ENCODE data around the gene SCFD2. TPM values are rescaled to one million over a fixed set of nuclear protein-coding genes. Genes with fewer than 3 reads are reported as not detected.

Gene SCFD2
- total and polyA plus RNA-seq, 2 experiments from 2014 or later: 30.7 to 33.2 TPM

- H4K20me1 ChIP-seq (ENCODE audit: insufficient read depth): no peaks in the 10 kb centered on the region
- H3K4me2 ChIP-seq (ENCODE audit: unreplicated experiment): peak overlapping the region; percentile 57
- DNase-seq: peak; percentile 65
- no peaks in the 10 kb centered on the region for H3K9me3 ChIP-seq (ENCODE audit: low read depth)
- no peaks in the 10 kb centered on the region for H3K27me3 ChIP-seq (replicated peaks; ENCODE audit: insufficient read depth)
- peak overlapping the region; percentile 59 for H3K27ac ChIP-seq
- H3K9me2 ChIP-seq (ENCODE audit: insufficient read depth): no peaks in the 10 kb centered on the region
- peak overlapping the region; percentile 33; the same call in 1 of the 2 replicates for H3K4me3 ChIP-seq
- 0 out of 2 replicates have a peak overlapping the region, but pooled peaks have one; percentile 6 for H2AFZ ChIP-seq
- peak overlapping the region; percentile 15; the same call in 1 of the 2 replicates for H3K9ac ChIP-seq
- 40 to 41% methylated on average over 5 of the region's 5 CpGs for WGBS, 2 experiments (ENCODE audit: low coverage in 1 of 2, low lambda C conversion rate in 2 of 2, missing lambda C conversion rate in 2 of 2)
- TF ChIP-seq EZH2 (IDR thresholded peaks at IDR 0.05; ENCODE audit: insufficient read depth, poor library complexity, severe bottlenecking) (no peak), EZH2phosphoT487 (IDR thresholded peaks at IDR 0.05; ENCODE audit: insufficient read depth, low read depth) (no peak)
- peaks cover 19% of the 10 kb centered on the region for H3K4me1 ChIP-seq (ENCODE audit: insufficient read depth)
- no peaks in the 10 kb centered on the region for H3K36me3 ChIP-seq (ENCODE audit: low read depth)
- peaks cover 32% of the 10 kb centered on the region for H3F3A ChIP-seq (ENCODE audit: insufficient read depth)
- H3K79me2 ChIP-seq (ENCODE audit: insufficient read depth): no peaks in the 10 kb centered on the region
- in situ Hi-C loops (cut with MboI): no loop called here
Observed at GRCh38 chr4:52932591-52933470, 433.0 kb downstream of the SCFD2 start.

GRCh38 chr4:52931243-52931642 lies 434.6 kb downstream of the SCFD2 start:
- peaks cover 32% of the 10 kb centered on the region for H3F3A ChIP-seq (ENCODE audit: insufficient read depth)
- H3K4me2 ChIP-seq (ENCODE audit: unreplicated experiment): no peak overlapping the region
- H3K4me3 ChIP-seq: no peak overlapping the region
- H3K79me2 ChIP-seq (ENCODE audit: insufficient read depth): no peaks in the 10 kb centered on the region
- H3K4me1 ChIP-seq (ENCODE audit: insufficient read depth): peaks cover 19% of the 10 kb centered on the region
- H4K20me1 ChIP-seq (ENCODE audit: insufficient read depth): no peaks in the 10 kb centered on the region
- no peak overlapping the region for H3K9ac ChIP-seq
- no peak for TF ChIP-seq EZH2phosphoT487 (IDR thresholded peaks at IDR 0.05; ENCODE audit: insufficient read depth, low read depth)
- TF ChIP-seq EZH2 (IDR thresholded peaks at IDR 0.05; ENCODE audit: insufficient read depth, poor library complexity, severe bottlenecking): no peak
- H3K27ac ChIP-seq: no peak overlapping the region
- H3K27me3 ChIP-seq (replicated peaks; ENCODE audit: insufficient read depth): no peaks in the 10 kb centered on the region
- no peaks in the 10 kb centered on the region for H3K9me3 ChIP-seq (ENCODE audit: low read depth)
- no peak overlapping the region for H2AFZ ChIP-seq
- 95 to 97% methylated on average over 4 of the region's 4 CpGs for WGBS, 2 experiments (ENCODE audit: low coverage in 1 of 2, low lambda C conversion rate in 2 of 2, missing lambda C conversion rate in 2 of 2)
- in situ Hi-C loops (cut with MboI): no loop called here
- H3K9me2 ChIP-seq (ENCODE audit: insufficient read depth): no peaks in the 10 kb centered on the region
- DNase-seq: no peak
- no peaks in the 10 kb centered on the region for H3K36me3 ChIP-seq (ENCODE audit: low read depth)

DNA sequence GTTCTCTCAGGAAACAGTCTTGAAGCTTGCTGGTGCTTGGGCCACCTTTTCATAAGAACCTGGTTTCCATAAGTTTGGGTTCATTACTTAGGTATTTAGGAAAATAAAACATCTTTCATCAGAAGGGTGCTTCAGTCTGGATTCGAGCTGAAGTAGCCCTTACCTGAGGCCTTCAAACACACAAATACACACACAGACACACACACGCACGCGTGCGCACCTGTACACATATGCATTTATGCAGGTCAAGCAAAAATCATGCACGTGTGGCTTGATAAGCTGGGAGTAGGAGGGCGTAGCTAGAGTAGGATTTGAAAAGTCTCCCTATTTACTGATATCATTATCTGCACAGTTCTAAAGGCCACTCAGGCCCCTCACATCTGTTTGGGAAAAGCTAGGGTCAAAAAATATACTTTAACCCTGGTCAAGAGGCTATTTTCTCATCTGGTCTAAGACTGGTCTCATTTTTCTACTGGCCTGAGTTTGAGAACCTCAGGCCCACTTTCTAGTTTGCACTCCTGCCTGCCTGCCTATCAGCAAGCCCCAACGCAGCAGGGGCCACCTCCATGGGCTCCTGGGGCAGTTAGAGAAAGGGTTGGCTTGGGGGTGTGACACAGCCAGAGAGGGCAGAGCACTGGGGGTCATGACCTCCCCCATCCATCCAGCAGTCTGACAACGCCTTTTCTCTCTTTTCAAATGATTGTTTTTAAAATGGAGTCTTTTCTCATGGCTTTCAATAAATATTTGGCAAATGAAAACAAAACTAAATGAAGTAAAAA lies 439.5 kb downstream of the SCFD2 start:
- Histone ChIP-seq H3K9me2 (ENCODE audit: insufficient read depth) (no peaks in the 10 kb centered on the region), H3K79me2 (ENCODE audit: insufficient read depth) (no peaks in the 10 kb centered on the region), H3K36me3 (ENCODE audit: low read depth) (no peaks in the 10 kb centered on the region), H3K27me3 (replicated peaks; ENCODE audit: insufficient read depth) (no peaks in the 10 kb centered on the region), H4K20me1 (ENCODE audit: insufficient read depth) (no peaks in the 10 kb centered on the region), H3K4me2 (ENCODE audit: unreplicated experiment) (no peak overlapping the region), H3K4me3 (no peak overlapping the region), H3K27ac (no peak overlapping the region), H3F3A (ENCODE audit: insufficient read depth) (no peaks in the 10 kb centered on the region), H2AFZ (no peak overlapping the region), H3K9ac (no peak overlapping the region), H3K9me3 (ENCODE audit: low read depth) (no peaks in the 10 kb centered on the region), H3K4me1 (ENCODE audit: insufficient read depth) (no peaks in the 10 kb centered on the region)
- TF ChIP-seq EZH2phosphoT487 (IDR thresholded peaks at IDR 0.05; ENCODE audit: insufficient read depth, low read depth): no peak
- no peak for TF ChIP-seq EZH2 (IDR thresholded peaks at IDR 0.05; ENCODE audit: insufficient read depth, poor library complexity, severe bottlenecking)
- in situ Hi-C loops (cut with MboI): no loop called here
- 97% methylated on average over 9 of the region's 9 CpGs for WGBS, 2 experiments (ENCODE audit: low coverage in 1 of 2, low lambda C conversion rate in 2 of 2, missing lambda C conversion rate in 2 of 2)
- no peak for DNase-seq

GRCh38 chr4:52925531-52925968 lies 440.3 kb downstream of the SCFD2 start:
- Histone ChIP-seq H3F3A (ENCODE audit: insufficient read depth) (no peaks in the 10 kb centered on the region), H3K27ac (no peak overlapping the region), H3K27me3 (replicated peaks; ENCODE audit: insufficient read depth) (no peaks in the 10 kb centered on the region), H3K9me3 (ENCODE audit: low read depth) (no peaks in the 10 kb centered on the region), H3K9ac (no peak overlapping the region), H3K79me2 (ENCODE audit: insufficient read depth) (no peaks in the 10 kb centered on the region), H4K20me1 (ENCODE audit: insufficient read depth) (no peaks in the 10 kb centered on the region), H2AFZ (no peak overlapping the region), H3K4me2 (ENCODE audit: unreplicated experiment) (no peak overlapping the region), H3K36me3 (ENCODE audit: low read depth) (no peaks in the 10 kb centered on the region), H3K4me1 (ENCODE audit: insufficient read depth) (no peaks in the 10 kb centered on the region), H3K4me3 (no peak overlapping the region), H3K9me2 (ENCODE audit: insufficient read depth) (no peaks in the 10 kb centered on the region)
- 89 to 92% methylated on average over 3 of the region's 3 CpGs for WGBS, 2 experiments (ENCODE audit: low coverage in 1 of 2, low lambda C conversion rate in 2 of 2, missing lambda C conversion rate in 2 of 2)
- no peak for DNase-seq
- TF ChIP-seq EZH2phosphoT487 (IDR thresholded peaks at IDR 0.05; ENCODE audit: insufficient read depth, low read depth) (no peak), EZH2 (IDR thresholded peaks at IDR 0.05; ENCODE audit: insufficient read depth, poor library complexity, severe bottlenecking) (no peak)
- in situ Hi-C loops (cut with MboI): no loop called here
